ENCODE measurements around the gene RDH5. TPM values are rescaled to one million over a fixed set of nuclear protein-coding genes. Genes with fewer than 3 reads are reported as not detected.

RDH5 gene
- total RNA-seq, 2 donors from 2014 or later: 5.7 to 12.6 TPM

DNA sequence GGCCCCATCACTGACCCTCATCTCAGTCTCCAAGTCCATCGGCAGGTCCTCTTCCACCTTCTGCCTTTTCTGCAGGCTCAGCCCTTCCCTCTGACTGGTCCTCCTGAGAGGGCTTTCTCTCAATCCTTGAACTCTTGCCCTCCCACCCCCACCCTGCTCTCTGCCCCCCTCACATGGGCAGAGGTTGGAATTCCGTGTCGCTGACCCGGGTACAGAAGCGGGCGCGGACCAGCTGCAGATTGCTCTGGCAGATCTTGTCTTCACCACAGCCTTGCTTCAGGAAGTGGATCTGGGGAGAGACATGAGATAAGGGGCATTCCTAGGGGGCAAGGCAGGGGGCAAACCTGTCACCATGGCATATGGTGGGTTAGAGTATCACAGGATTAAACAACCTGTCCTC is 24.8 kb upstream of the RDH5 start:
- no peaks in the 10 kb centered on the region for H3K9me3 ChIP-seq
- TF ChIP-seq POLR2AphosphoS5 (IDR thresholded peaks at IDR 0.05): no peak
- H3K27me3 ChIP-seq (replicated peaks; ENCODE audit: insufficient read depth): no peaks in the 10 kb centered on the region
- no peak overlapping the region for H3K4me3 ChIP-seq
- H3K27ac ChIP-seq: no peak overlapping the region
- intact Hi-C loops (cut with DNase I): no loop called here
- DNase-seq (ENCODE audit: low spot score): no peak
- WGBS: 81% methylated on average over 7 of the region's 7 CpGs
- H3K4me1 ChIP-seq (replicated peaks): no peaks in the 10 kb centered on the region
- H3K36me3 ChIP-seq: no peaks in the 10 kb centered on the region

GRCh38 chr12:55696141-55696540 is 24.1 kb upstream of the RDH5 start:
- 83% methylated on average over 6 of the region's 6 CpGs for WGBS
- H3K9me3 ChIP-seq: no peaks in the 10 kb centered on the region
- no peak overlapping the region for H3K4me3 ChIP-seq
- H3K36me3 ChIP-seq: no peaks in the 10 kb centered on the region
- no peak overlapping the region for H3K27ac ChIP-seq
- intact Hi-C loops (cut with DNase I): no loop called here
- H3K27me3 ChIP-seq (replicated peaks; ENCODE audit: insufficient read depth): no peaks in the 10 kb centered on the region
- TF ChIP-seq, protein P1, sequence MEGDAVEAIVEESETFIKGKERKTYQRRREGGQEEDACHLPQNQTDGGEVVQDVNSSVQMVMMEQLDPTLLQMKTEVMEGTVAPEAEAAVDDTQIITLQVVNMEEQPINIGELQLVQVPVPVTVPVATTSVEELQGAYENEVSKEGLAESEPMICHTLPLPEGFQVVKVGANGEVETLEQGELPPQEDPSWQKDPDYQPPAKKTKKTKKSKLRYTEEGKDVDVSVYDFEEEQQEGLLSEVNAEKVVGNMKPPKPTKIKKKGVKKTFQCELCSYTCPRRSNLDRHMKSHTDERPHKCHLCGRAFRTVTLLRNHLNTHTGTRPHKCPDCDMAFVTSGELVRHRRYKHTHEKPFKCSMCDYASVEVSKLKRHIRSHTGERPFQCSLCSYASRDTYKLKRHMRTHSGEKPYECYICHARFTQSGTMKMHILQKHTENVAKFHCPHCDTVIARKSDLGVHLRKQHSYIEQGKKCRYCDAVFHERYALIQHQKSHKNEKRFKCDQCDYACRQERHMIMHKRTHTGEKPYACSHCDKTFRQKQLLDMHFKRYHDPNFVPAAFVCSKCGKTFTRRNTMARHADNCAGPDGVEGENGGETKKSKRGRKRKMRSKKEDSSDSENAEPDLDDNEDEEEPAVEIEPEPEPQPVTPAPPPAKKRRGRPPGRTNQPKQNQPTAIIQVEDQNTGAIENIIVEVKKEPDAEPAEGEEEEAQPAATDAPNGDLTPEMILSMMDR (IDR thresholded peaks at IDR 0.05): no peak
- DNase-seq (ENCODE audit: low spot score): no peak
- no peaks in the 10 kb centered on the region for H3K4me1 ChIP-seq (replicated peaks)

- DNase-seq (ENCODE audit: low spot score): no peak
- 84% methylated on average over 19 of the region's 19 CpGs for WGBS
- TF ChIP-seq POLR2AphosphoS5 (IDR thresholded peaks at IDR 0.05): no peak
- TF ChIP-seq, protein P1 (IDR thresholded peaks at IDR 0.05): no peak
- Histone ChIP-seq H3K36me3 (no peaks in the 10 kb centered on the region), H3K9me3 (no peaks in the 10 kb centered on the region), H3K27ac (no peak overlapping the region), H3K27me3 (replicated peaks; ENCODE audit: insufficient read depth) (no peaks in the 10 kb centered on the region), H3K4me3 (no peak overlapping the region), H3K4me1 (replicated peaks) (no peaks in the 10 kb centered on the region)
- intact Hi-C loops (cut with DNase I): no loop called here
These were observed 23.3 kb upstream of the RDH5 start for GRCh38 chr12:55696796-55697462.

DNA sequence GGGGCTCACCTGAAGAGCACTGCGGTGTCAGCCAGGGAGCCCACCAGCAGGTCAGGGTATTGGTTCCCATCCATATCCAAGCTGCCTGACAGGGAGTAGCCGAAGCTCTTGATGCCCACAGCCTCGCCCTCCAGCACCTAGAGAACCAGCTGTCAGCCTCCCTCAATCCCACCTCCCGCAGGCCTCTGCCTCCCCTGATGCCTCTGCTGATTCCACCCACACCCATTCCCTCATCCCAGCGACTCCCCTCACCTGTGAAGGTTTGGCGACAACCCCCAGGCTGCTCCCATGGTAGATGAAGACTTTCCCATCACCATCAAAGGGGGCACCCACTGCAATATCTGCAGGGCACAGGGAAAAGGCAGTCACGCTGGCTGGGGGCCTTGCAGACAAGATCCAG is 22.5 kb upstream of the RDH5 start:
- DNase-seq (ENCODE audit: low spot score): no peak
- no peaks in the 10 kb centered on the region for H3K9me3 ChIP-seq
- H3K36me3 ChIP-seq: no peaks in the 10 kb centered on the region
- intact Hi-C loops (cut with DNase I): no loop called here
- H3K4me3 ChIP-seq: no peak overlapping the region
- no peaks in the 10 kb centered on the region for H3K27me3 ChIP-seq (replicated peaks; ENCODE audit: insufficient read depth)
- no peaks in the 10 kb centered on the region for H3K4me1 ChIP-seq (replicated peaks)
- TF ChIP-seq POLR2A (IDR thresholded peaks at IDR 0.05): no peak
- TF ChIP-seq, protein P1 (IDR thresholded peaks at IDR 0.05): no peak
- TF ChIP-seq POLR2AphosphoS5 (IDR thresholded peaks at IDR 0.05): no peak
- 91% methylated on average over 7 of the region's 7 CpGs for WGBS
- H3K27ac ChIP-seq: no peak overlapping the region

DNA sequence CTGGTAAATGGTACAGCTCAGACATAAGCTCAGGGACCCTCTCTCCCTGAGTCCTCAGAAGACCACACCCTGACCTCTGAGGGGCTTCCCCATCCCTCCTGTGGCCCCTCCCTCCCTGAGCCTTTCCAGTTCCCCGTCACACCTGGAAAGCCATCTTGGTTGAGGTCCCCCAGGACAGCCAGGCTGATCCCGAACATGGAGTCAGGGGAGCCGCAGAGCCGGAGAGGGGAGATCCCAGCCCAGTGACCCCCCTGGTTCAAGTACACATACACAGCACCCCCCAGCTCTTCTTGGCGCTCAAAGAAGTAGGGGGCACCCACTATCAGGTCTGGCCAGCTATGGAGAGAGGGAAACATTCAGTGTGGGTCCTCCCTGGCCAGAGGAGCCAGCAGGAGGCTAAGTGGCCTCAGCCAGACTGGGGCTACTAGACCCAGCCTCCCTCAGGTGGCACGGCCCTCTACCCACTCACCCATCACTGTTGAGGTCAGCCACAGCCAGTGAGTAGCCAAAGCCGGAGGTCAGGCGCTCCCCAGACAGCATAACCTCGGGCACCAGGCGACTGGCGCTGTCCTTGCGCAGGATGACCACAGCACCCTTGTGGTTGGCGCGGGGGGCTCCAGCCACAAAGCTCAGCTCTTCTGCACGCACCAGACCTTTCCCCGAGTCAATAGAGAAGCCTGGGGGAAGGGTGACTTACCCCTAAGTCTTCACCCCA is 21.8 kb upstream of the RDH5 start:
- 86% methylated on average over 10 of the region's 16 CpGs for WGBS
- intact Hi-C loops (cut with DNase I): no loop called here
- Histone ChIP-seq H3K4me3 (no peak overlapping the region), H3K9me3 (no peaks in the 10 kb centered on the region), H3K27ac (no peak overlapping the region), H3K27me3 (replicated peaks; ENCODE audit: insufficient read depth) (no peaks in the 10 kb centered on the region), H3K36me3 (no peaks in the 10 kb centered on the region), H3K4me1 (replicated peaks) (no peaks in the 10 kb centered on the region)
- DNase-seq (ENCODE audit: low spot score): no peak
- TF ChIP-seq POLR2A (IDR thresholded peaks at IDR 0.05) (no peak), POLR2AphosphoS5 (IDR thresholded peaks at IDR 0.05) (no peak)
- TF ChIP-seq, protein P1 (IDR thresholded peaks at IDR 0.05): no peak
